Stomach (tissue), 9 donors: ENCODE results near the gene GPR75. TPM values are rescaled to one million over a fixed set of nuclear protein-coding genes. Genes with fewer than 3 reads are reported as not detected.

Experiments
- DNase-seq, 2 donors: peaks; one replicate each; pipeline versions ENCODE4 v3.0.0 to v3.0.0-alpha.2; 2013 to 2019
- H3K27ac ChIP-seq, 5 donors: fragments of 200-600 bp in 4 of 5; sonication (generic) in 4 of 5; one replicate each; pipeline ENCODE4 v1.5.1; 2013 to 2019; ENCODE audit warnings: mild to moderate bottlenecking in 1 of 5, moderate library complexity in 1 of 5
- H3K27me3 ChIP-seq, 3 donors: fragments of 200-600 bp; sonication (generic); one replicate each; pipeline ENCODE4 v1.5.1; 2017 to 2019; ENCODE audit warnings: mixed run types in 1 of 3
- H3K36me3 ChIP-seq, 4 donors: fragments of 200-600 bp; sonication (generic); 1 replicate in 3 of 4; 2 replicates in 1 of 4; pipeline ENCODE4 v1.5.1; 2016 to 2019
- H3K4me1 ChIP-seq, 4 donors: fragments of 200-600 bp; sonication (generic); one replicate each; pipeline ENCODE4 v1.5.1; 2016 to 2019
- H3K4me3 ChIP-seq, 4 donors: fragments of 200-600 bp; sonication (generic) in 3 of 4; one replicate each; pipeline ENCODE4 v1.5.1; 2016 to 2019; ENCODE audit warnings: mild to moderate bottlenecking in 1 of 4
- H3K9me3 ChIP-seq, 4 donors: fragments of 200-600 bp; sonication (generic); one replicate each; pipeline ENCODE4 v1.5.1; 2016 to 2019
- CTCF ChIP-seq, 7 experiments: fragments of 450-650 bp in 4 of 7; fragments of 200-600 bp in 3 of 7; sonication (generic) in 3 of 7; IDR thresholded peaks; one replicate each; pipeline ENCODE4 v1.5.1; 2016 to 2019; ENCODE audit warnings: antibody characterized with exemption in 7 of 7, control low read depth in 2 of 7, mild to moderate bottlenecking in 1 of 7
- EP300 ChIP-seq: sonication (generic); formaldehyde crosslinking; IDR thresholded peaks from one replicate; pipeline ENCODE4 v1.6.1; 2017; ENCODE audit warnings: antibody characterized with exemption
- POLR2A ChIP-seq, 4 donors: fragments of 450-650 bp; IDR thresholded peaks; one replicate each; pipeline ENCODE4 v1.6.1; 2016; ENCODE audit warnings: antibody characterized with exemption in 4 of 4, control low read depth in 2 of 4, mild to moderate bottlenecking in 1 of 4, moderate library complexity in 1 of 4
- POLR2AphosphoS5 ChIP-seq, 3 donors: sonication (generic); formaldehyde crosslinking; IDR thresholded peaks; one replicate each; pipeline ENCODE4 v1.6.1; 2016; ENCODE audit warnings: antibody characterized with exemption in 3 of 3
- WGBS, 5 donors: extraction: QIAGEN DNeasy Blood & Tissue Kit in 3 of 5; methylation state at CpG; one replicate each; pipeline versions ENCODE4 v1.1.5 to v1.1.7; 2013 to 2018; 5-methylcytosine and 5-hydroxymethylcytosine counted together
- intact Hi-C: fragments of 100-400 bp; cut with DNase I; formaldehyde crosslinking; loops from one replicate; pipeline ENCODE4 v1.15.1; 2023; ENCODE audit warnings: low total_unique reads
- polyA plus RNA-seq, 3 donors: library from polyadenylated mRNA; stranded (reverse); fragments of 200-250 nt; gene quantifications; one replicate each; pipeline ENCODE4 v1.2.3, GENCODE V29; 2013
- total RNA-seq, 5 donors: library from RNA; depleted of rRNA; stranded (reverse); fragments of >200 nt; gene quantifications; one replicate each; pipeline versions ENCODE4 v1.1.0 to v1.2.3, GENCODE V29; 2014 to 2016
- donor health status: healthy with polysubstance abuse.
- donor health status: Bipolar disorder and iron deficiency.
- donor health status: healthy.

Gene GPR75
- total and polyA plus RNA-seq, 8 donors, result 0.15 to 9.4 (median 3.4) TPM; not detected in 2

GRCh38 chr2:53877112-53877511 is 17.3 kb upstream of the GPR75 start:
- DNase-seq, result no peak
- no peak overlapping the region for H3K27ac ChIP-seq
- H3K36me3 ChIP-seq, result peaks cover 7 to 96% (median 87%) of the 10 kb centered on the region in 4 donors
- no peaks in the 10 kb centered on the region for H3K9me3 ChIP-seq
- H3K4me3 ChIP-seq, result no peak overlapping the region
- no peak for TF ChIP-seq EP300
- no peak for TF ChIP-seq CTCF (IDR thresholded peaks at IDR 0.05)
- TF ChIP-seq POLR2AphosphoS5 (IDR thresholded peaks at IDR 0.05), result no peak
- TF ChIP-seq POLR2A (IDR thresholded peaks at IDR 0.05), result no peak
- intact Hi-C loops, result no loop called here
- WGBS, 5 donors, result 33 to 60% (median 44%) methylated on average over 1 of the region's 1 CpG
- no peaks in the 10 kb centered on the region for H3K4me1 ChIP-seq
- no peaks in the 10 kb centered on the region for H3K27me3 ChIP-seq

GRCh38 chr2:53874401-53874950 is 14.7 kb upstream of the GPR75 start:
- H3K27ac ChIP-seq, result no peak overlapping the region
- peaks cover 11 to 96% (median 88%) of the 10 kb centered on the region in 4 donors for H3K36me3 ChIP-seq
- no peaks in the 10 kb centered on the region for H3K9me3 ChIP-seq
- intact Hi-C loops, result no loop called here
- TF ChIP-seq EP300 (no peak), CTCF (IDR thresholded peaks at IDR 0.05) (no peak), POLR2A (IDR thresholded peaks at IDR 0.05) (no peak), POLR2AphosphoS5 (IDR thresholded peaks at IDR 0.05) (no peak)
- WGBS, 5 donors, result 90 to 93% (median 92%) methylated on average over 7 of the region's 7 CpGs
- DNase-seq, result no peak
- H3K27me3 ChIP-seq, result no peaks in the 10 kb centered on the region
- no peak overlapping the region for H3K4me3 ChIP-seq
- H3K4me1 ChIP-seq, result no peaks in the 10 kb centered on the region

GRCh38 chr2:53867773-53868172 is 8.0 kb upstream of the GPR75 start:
- no peaks in the 10 kb centered on the region for H3K4me1 ChIP-seq
- H3K4me3 ChIP-seq, result no peak overlapping the region
- H3K27ac ChIP-seq, result no peak overlapping the region
- H3K9me3 ChIP-seq, result no peaks in the 10 kb centered on the region
- H3K36me3 ChIP-seq, result peaks cover 14 to 97% (median 91%) of the 10 kb centered on the region in 4 donors
- no peak for TF ChIP-seq POLR2AphosphoS5 (IDR thresholded peaks at IDR 0.05)
- no peak for TF ChIP-seq CTCF (IDR thresholded peaks at IDR 0.05)
- TF ChIP-seq EP300, result no peak
- no peak for TF ChIP-seq POLR2A (IDR thresholded peaks at IDR 0.05)
- H3K27me3 ChIP-seq, result no peaks in the 10 kb centered on the region
- intact Hi-C loops, result no loop called here
- whole genome bisulfite sequencing, 5 donors, result 96 to 100% (median 98%) methylated on average over 2 of the region's 2 CpGs
- no peak for DNase-seq

- no peak for DNase-seq
- Histone ChIP-seq H3K36me3 (peaks cover 14 to 91% (median 89%) of the 10 kb centered on the region in 4 donors), H3K27me3 (no peaks in the 10 kb centered on the region), H3K4me1 (no peaks in the 10 kb centered on the region), H3K4me3 (no peak overlapping the region), H3K9me3 (no peaks in the 10 kb centered on the region), H3K27ac (no peak overlapping the region)
- TF ChIP-seq POLR2AphosphoS5 (IDR thresholded peaks at IDR 0.05), result no peak
- no peak for TF ChIP-seq POLR2A (IDR thresholded peaks at IDR 0.05)
- no peak for TF ChIP-seq CTCF (IDR thresholded peaks at IDR 0.05)
- TF ChIP-seq EP300, result no peak
- 90 to 98% (median 94%) methylated on average over 4 to 5 of the region's 5 CpGs for WGBS, 5 donors
- intact Hi-C loops, result no loop called here
Measured at GRCh38 chr2:53867169-53867568, 7.4 kb upstream of the GPR75 start.
